GM19099 (cell line): ENCODE data around the gene CCBE1.

ENCODE experiments used
- POLR2A ChIP-seq: IDR thresholded peaks from 3 replicates; pipeline ENCODE4 v1.6.1; 2011; ENCODE audit warnings: low read depth; ENCODE audit not compliant: insufficient read length; ENCODE audit errors: extremely low read depth

CCBE1 gene

DNA sequence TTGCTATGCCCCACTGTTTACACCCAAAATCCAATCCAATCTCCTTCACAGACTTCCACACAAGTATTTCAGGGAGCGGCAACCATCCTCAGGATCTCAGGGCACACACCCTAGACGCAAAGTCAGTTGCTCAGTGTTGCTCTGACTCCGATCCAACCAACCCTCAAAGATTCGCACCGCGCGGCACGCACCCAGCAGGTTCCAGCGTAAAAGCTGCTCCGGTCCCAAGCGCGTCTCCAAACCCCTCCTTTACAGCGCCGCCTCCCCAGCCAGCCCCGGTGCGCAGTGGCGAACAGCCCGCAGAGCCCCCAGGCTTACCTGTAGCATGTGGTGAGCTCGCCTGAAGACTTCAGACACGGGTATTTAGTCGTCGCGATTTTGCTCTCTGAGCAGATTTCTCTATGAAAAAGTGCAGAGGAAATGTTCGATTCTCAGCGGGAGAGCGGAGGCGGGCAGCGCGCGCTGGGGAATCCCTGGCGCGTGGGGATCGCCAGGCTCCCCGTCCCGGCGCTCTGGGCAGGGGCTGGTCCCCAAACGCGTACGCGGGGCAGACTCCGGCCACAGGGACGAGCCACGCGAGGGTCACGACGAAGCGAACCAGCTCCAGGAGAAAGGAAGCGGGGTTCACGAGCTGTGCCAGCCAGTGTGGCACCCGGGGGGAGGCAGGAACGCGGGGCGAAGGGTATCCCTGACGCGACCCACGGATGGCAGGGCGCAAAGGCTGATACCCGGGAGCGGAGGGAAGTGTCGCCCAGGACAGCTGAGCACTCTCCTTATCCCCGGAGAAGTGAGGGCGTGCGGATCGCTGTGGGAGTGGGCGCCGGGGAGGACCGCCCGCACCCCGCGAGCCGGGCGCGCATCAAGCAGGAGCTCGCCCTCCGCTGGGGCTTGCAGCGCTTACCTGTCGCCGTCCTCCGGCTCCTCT lies 650 bp downstream of the CCBE1 start:
- TF ChIP-seq POLR2A, result no peak

DNA sequence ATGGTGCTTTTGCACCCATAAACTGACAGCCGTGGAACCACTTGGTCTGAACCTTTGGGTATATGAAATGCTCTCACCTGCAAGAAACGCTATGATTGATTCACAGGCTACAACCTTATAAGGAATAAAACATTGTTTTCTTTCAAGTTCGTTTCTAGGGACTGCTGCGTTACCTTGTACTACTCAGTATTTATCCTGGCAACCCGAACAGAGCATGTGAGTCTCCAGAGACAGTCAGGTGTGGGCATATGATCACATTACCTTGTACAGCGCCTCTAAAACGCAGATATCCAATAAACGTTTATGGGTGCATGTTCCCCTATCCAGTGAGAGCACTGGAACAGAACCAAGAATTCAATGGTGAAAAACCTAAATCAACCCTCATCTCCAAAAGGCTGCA lies 1.7 kb downstream of the CCBE1 start:
- no peak for TF ChIP-seq POLR2A

DNA sequence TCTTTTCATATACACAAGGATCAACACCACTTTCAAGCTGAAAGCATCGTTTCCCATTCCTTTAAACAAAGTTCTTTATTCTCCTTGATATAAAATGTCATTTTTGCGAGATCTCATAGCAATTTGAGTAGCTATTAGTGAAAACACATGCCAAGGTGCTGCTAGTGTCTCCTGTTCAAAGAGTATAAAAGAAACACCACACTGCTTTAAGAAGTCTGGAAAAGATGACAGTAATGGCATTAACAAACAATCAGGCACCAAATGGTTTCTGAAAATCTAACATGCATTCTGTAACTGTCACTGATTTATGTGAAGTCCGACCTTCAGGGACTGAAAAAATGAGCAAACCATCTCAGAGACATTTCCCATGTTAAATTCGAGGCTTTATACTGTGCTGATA lies 2.4 kb downstream of the CCBE1 start:
- no peak for TF ChIP-seq POLR2A

DNA sequence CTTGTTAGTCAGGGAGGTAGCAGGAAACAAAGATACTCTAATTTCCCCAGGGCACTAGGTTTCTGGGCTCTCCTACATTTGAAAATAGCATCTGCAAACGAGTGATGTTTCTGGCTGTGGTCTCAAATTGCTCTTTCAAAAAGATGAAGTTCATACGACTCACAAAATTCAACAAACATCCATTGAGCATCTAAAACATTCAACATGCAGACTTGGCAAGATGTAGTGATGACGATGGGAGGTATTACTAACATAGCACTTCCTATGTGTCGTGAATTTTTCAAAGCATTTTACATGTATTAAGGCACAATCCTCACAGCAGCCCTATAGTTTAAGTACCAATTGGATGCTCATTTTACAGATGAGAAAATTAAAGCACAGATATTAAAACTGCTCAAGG lies 5.2 kb downstream of the CCBE1 start:
- no peak for TF ChIP-seq POLR2A

DNA sequence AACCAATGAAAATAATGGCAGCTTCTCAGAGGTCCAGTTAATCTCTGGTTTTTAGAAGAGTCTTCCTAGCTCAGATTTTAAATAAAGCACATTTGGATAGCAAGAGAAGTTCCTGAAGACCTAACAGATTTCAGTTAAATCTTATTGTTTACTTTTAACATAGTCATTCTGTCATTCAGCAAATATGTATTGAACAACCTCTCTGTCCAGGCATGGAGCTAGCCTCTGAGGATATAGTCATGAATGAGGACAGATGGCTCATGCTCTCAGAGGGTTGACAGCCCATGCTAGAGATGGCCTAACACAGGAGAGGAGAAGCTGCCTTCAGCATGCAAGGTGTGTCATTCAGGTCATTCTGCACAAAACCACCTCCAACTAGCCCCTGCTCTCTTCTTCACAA lies 6.2 kb downstream of the CCBE1 start:
- no peak for TF ChIP-seq POLR2A

DNA sequence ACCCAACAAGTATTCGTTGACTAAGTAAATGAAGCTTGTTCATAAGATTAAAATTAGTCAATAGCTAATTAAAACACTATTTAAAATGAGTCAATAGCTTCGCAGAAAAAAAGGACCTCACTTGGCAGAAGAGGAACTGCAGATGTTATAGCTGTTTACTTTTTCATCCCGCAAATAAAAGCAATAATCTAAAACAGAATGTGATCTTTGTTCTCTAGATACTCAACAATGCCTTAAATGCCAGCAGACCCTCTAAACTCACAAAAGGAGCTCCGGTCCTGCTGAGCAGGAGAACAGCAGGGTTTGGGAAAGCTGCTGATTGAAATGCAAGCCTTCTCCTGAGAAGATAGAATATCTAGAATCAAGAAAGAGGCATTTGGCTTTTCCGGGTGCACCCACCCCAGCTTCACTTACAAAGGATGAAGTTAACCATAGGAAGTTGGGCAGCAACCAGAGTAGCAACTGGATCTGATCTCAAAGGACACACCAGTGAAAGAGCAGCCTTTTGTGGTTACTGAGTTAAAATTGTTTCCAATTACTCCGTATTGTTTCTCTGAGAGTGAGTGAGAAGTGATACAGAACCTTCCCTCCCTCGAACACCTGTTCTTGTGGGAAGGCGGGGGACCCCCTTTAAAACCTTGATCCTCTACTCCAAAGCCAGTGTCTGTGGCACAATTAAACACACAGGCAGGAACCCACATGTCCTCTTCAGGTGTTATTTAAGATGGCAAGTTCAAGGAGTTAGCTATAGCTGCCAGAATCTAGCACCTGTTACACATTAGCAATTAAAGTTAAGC lies 6.8 kb downstream of the CCBE1 start:
- TF ChIP-seq POLR2A, result no peak

DNA sequence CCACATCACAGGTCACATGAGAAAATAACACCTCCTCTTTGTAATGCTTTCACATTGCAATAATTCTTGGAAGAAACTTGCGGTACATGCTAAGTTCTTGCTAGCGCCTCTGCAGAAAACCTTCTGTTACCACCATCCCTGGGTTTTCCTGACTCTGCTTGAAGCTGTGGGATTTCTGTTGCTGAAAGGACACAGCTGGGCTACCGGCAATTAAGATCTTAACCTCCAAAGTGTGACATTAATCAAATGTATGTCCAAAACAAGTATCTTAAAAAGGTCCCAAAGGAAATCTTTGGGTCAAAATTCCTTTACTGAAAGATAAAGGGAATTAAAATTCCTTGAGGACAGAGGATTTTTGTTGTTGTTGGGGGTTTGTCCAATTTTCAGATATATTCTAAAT lies 7.5 kb downstream of the CCBE1 start:
- no peak for TF ChIP-seq POLR2A

DNA sequence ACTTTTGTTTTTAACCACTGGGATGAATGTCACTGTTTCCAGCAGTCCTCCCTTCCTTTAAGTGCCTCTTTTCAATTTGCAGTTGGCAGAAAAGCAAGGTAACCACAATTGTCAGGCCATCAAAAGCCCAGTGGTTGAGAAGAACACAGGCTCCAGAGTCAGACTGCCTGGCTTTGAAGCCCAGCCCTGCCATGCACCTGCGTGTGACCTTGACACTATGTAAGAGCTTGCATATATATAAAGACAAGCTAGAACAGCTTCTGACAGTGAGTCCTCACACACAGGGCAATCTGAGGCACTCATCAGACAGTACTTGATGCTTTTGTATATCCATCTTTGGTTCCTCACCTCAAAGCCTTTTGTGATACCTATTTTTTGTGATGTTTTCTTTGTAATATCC lies 11.0 kb downstream of the CCBE1 start:
- no peak for TF ChIP-seq POLR2A

DNA sequence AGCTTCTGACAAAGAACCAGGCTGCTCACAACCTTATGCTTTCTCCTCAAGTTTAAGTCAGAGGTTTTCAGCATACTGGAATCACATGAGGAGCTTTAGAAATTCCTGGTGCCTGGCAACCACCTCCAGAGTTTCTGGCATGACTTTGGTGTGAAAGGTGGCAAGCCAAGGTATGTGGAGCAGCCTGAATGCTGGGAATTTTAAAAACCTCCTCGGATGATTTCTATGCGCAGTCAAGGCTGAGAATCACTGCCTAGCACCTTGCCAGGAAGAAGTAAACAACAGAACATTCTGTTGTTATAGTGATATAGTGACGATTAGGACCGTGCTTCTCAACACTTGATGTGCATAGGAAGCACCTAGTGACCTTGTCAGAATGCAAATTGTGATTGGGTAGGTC lies 11.7 kb downstream of the CCBE1 start:
- no peak for TF ChIP-seq POLR2A

DNA sequence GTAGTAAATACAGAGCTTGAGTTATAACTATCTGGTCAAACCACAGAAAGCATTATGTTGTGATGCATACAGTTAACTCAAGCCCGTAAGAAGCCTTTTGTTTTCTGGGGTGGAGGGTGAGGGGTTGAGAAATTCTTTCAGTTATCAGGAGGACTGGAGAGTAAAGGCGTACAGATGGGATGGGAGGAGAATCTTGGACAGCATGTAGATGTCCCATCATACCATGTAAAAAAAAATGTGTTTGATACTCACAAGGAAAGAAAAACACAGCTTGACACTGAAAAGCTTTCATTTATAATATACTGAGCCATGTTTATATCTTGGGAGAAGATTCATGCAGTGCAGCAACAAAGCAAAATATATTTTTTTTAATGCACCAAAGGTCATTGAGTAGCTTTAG lies 12.4 kb downstream of the CCBE1 start:
- no peak for TF ChIP-seq POLR2A

DNA sequence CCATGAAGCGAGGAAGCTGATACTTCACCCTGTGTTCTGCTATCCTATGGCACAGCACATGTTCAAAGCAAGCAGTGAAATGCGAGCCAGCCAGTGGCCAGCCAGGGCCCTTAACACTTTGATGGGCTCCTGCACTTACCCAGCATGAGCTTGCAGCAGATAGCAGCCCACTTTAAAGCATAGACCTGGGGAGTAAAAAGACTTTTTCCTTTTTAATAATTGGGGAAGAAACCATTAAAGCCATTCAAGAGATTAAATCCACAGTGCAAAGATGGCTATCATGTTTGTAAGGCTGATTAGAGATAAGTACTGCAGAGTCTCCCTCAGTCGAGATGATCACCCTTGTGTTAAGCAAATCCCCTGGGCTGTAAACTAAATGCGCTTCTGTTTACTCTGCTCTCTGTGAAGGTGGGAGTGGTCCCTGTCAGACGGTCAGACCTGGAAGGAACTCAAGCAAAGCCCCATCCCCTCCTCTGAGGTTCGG lies 15.7 kb downstream of the CCBE1 start:
- no peak for TF ChIP-seq POLR2A

DNA sequence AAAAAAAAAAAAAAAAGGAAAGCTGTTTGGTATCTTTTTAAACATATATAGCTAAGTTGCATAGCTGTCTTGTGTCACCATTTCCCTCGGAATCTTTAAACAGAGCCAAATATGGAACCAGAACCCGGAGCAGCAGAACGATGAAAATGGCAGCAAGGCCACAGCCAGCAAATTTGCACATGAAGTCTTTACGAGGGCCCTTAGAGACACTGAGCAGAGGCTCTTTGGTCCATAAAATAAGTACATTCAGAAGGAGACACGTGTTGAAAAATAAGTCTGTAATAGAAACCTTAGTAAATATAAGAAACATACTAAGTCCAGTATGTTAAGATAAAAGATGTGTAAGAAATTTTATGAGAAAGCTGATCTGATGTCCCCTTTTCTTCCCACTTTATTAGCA lies 16.2 kb downstream of the CCBE1 start:
- TF ChIP-seq POLR2A, result no peak

DNA sequence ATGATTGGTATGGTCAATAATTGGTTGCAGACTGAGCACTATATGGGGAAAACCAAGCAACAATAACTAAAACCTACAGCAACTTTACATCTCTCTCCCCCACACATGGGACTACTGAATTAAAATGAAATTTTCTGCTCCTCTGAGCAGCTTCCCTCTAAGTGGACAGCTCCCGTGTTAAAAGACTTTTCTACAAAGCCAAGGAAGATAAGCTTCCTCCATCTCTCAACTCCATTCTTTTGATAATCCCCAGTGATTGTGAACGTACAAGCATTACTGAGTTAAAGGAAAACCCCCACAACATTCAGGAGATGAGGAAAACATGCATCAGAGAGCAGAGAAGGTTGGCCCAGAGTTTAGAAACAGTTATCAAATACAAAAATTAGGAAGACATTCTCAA lies 21.9 kb downstream of the CCBE1 start:
- TF ChIP-seq POLR2A, result no peak

DNA sequence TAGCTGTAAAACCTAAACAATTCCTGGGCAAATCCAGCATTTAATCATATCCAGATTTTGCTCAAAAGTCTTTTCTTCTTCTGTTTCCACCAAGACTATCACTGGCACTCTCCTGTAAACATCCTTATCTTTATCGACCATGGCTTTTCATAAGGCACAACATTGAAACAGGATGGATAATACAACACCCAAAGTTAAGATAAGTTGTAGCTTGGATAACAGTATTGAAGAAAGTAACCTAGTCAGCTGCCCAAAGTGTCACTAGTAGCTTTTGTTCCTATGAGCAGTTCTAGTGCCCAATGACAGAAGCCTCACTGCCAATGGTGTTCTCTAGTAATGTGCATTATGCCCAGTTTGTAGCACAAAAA lies 22.3 kb downstream of the CCBE1 start:
- TF ChIP-seq POLR2A, result no peak

DNA sequence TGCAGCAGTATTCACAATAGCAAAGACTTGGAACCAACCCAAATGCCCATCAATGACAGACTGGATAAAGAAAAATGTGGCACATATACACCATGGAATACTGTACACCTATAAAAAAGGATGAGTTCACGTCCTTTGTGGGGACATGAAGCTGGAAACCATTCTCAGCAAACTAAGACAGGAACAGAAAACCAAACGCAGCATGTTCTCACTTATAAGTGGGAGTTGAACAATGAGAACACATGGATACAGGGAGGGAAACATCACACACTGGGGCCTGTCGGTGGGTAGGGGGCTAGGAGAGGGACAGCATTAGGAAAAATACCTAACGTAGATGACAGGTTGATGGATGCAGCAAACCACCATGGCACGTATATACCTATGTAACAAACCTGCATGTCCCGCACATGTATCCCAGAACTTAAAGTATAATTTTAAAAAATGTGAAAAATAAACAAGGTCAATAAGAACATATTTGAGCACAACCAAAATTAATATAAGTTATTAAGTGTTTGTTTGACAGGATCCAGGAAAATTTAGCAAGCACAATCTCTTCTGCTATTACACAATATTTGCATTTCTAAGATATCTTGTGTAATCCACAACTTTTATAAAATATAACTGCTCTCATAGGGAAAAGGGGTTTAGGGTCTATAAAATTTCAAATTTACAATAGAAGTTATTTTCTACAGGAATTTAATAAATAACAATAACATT lies 22.9 kb downstream of the CCBE1 start:
- no peak for TF ChIP-seq POLR2A
